ENCODE results near the gene DDX10. TPM values are rescaled to one million over a fixed set of nuclear protein-coding genes. Genes with fewer than 3 reads are reported as not detected.

The DDX10 gene
- total RNA-seq, 1 donor from 2014 or later = 34.7 TPM

DNA sequence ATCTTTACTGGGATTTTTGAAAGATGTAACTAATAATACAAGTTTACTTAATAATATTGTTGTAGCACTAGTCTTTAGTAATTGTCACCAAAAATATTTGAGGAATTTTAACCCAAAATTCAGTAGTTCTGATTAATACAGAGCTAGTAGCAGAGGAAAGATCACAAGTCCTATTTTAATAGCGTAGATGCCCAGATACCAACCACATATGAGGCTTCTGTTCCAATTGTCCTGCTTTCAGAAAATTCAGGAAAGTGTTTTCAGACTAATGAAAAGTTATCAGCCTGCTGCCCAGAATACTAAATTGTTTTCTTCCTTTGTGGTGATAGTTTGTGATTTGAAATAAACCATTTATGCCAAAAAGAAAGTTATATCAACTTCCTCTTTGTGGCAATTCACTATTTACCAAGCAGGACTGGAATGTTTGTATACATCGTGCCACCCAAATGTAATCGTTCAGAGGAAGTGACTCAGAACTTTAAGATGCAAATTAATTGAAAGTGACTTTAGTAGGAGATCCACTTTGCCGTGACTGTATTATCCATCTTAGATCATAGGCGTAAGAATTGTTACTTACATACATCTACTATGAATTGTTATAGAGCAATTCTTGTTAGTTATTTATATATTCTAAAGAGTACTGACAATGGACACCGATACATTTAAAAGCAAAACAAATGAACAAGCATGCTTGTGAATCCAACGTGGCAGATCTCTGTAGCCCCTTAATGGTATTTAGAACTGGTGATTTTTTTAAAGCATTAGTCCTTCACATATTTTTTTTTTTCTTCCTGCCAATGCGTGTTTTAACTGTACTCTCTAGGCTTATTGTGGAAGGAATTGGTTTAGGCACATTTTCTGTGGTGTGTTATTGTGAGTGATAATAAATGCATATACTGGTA lies 231.0 kb downstream of the DDX10 start:
- TF ChIP-seq, protein P1, sequence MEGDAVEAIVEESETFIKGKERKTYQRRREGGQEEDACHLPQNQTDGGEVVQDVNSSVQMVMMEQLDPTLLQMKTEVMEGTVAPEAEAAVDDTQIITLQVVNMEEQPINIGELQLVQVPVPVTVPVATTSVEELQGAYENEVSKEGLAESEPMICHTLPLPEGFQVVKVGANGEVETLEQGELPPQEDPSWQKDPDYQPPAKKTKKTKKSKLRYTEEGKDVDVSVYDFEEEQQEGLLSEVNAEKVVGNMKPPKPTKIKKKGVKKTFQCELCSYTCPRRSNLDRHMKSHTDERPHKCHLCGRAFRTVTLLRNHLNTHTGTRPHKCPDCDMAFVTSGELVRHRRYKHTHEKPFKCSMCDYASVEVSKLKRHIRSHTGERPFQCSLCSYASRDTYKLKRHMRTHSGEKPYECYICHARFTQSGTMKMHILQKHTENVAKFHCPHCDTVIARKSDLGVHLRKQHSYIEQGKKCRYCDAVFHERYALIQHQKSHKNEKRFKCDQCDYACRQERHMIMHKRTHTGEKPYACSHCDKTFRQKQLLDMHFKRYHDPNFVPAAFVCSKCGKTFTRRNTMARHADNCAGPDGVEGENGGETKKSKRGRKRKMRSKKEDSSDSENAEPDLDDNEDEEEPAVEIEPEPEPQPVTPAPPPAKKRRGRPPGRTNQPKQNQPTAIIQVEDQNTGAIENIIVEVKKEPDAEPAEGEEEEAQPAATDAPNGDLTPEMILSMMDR (conservative IDR thresholded peaks at IDR 0.05) = no peak
- Mint-ChIP-seq H3K4me1 (ENCODE audit: unreplicated experiment) (peaks cover 12% of the 10 kb centered on the region), H3K36me3 (peaks cover 6% of the 10 kb centered on the region), H3K9me3 (peaks cover 3% of the 10 kb centered on the region), H3K27me3 (no peaks in the 10 kb centered on the region), H3K27ac (no peak overlapping the region), H3K4me3 (no peak overlapping the region)
- no peak for DNase-seq (ENCODE audit: extremely low spot score, unreplicated experiment)

DNA sequence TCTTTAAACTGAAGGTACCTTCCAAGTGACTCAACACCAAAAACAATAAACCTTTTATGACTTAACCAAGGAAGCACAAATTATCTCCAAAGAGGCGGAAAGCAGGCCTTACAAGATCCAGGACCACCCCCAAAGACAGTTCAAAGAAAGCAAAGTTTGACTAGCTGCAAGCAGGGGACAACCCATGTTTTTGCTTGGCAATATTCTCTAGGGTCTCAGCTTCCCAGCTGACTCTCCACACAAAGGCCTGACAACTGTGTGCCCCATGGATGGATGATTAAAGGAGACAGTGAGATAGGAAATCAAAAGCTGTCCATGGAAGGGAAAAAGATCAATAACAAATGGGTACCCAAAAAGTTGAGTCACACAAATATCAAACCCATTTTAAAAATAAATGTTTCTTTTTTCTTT lies 232.2 kb downstream of the DDX10 start:
- no peak for DNase-seq (ENCODE audit: extremely low spot score, unreplicated experiment)
- H3K27ac Mint-ChIP-seq = no peak overlapping the region
- H3K36me3 Mint-ChIP-seq = peaks cover 9% of the 10 kb centered on the region
- H3K4me1 Mint-ChIP-seq (ENCODE audit: unreplicated experiment) = peaks cover 10% of the 10 kb centered on the region
- H3K9me3 Mint-ChIP-seq = peaks cover 3% of the 10 kb centered on the region
- H3K27me3 Mint-ChIP-seq = no peaks in the 10 kb centered on the region
- TF ChIP-seq, protein P1 (conservative IDR thresholded peaks at IDR 0.05) = no peak
- no peak overlapping the region for H3K4me3 Mint-ChIP-seq

DNA sequence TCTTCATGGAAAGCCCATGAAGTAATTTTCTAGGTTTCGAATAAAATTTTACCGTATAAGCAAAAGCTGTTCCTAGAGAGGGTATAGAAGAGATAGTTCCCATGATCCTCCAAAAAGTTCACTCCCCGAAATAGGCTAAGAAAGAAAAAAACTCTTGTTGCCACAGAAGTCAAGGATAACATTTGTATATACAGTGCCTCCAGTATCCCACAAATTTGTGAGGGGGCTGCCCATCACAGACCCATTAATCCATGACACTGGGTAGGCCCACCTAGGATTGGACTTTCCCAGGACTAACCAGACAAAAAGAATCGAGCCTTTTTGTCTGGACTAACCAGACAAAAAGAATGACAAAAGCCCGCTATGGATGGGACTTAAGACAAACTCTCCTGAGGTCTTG lies 233.0 kb downstream of the DDX10 start:
- Mint-ChIP-seq H3K4me3 (no peak overlapping the region), H3K27ac (no peak overlapping the region), H3K27me3 (no peaks in the 10 kb centered on the region), H3K4me1 (ENCODE audit: unreplicated experiment) (peaks cover 10% of the 10 kb centered on the region), H3K36me3 (peaks cover 9% of the 10 kb centered on the region), H3K9me3 (peaks cover 3% of the 10 kb centered on the region)
- TF ChIP-seq, protein P1 (conservative IDR thresholded peaks at IDR 0.05) = no peak
- DNase-seq (ENCODE audit: extremely low spot score, unreplicated experiment) = no peak

DNA sequence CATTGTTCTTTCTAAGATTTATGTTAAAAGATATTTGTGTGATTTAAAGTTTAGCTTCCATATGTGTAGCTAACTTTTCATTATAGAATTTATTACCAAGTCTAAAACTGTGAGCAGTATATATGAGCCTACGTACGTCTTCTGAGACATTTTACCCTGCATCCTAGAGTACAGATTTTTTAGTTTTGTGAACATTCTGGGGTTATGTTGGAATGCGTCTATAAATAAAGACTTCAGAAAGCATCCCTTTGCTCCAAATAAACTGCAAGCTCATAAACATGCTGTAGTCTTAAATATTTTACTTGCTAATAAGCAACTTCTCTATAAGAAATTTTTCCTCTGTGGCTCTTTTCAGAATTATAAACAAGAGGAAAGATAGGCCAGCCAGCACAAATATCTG lies 236.5 kb downstream of the DDX10 start:
- no peak overlapping the region for H3K27ac Mint-ChIP-seq
- no peak for DNase-seq (ENCODE audit: extremely low spot score, unreplicated experiment)
- H3K4me3 Mint-ChIP-seq = no peak overlapping the region
- peaks cover 3% of the 10 kb centered on the region for H3K9me3 Mint-ChIP-seq
- no peaks in the 10 kb centered on the region for H3K27me3 Mint-ChIP-seq
- TF ChIP-seq, protein P1 (conservative IDR thresholded peaks at IDR 0.05) = no peak
- H3K36me3 Mint-ChIP-seq = peaks cover 9% of the 10 kb centered on the region
- peaks cover 12% of the 10 kb centered on the region for H3K4me1 Mint-ChIP-seq (ENCODE audit: unreplicated experiment)

DNA sequence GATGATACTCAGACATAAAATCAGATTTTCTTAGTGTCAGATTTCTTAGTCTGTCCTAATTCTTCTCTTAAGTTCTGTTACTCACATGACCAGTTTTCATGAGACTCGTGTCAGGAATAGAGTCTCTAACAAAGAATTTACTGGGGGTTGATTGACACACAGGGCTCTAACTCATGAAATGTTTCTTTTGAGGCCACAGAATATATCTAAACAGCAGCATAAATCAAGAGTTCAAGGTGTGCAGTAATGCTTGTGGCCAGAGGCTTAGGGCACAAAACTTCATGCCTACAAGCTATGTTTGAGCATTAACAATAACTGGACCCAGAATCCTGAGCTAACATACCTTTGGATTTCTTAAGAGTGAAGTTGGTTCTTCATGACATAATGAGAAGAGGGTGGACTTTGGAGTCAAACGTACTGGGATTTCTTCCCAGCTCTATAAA lies 237.2 kb downstream of the DDX10 start:
- Mint-ChIP-seq H3K4me3 (no peak overlapping the region), H3K27ac (no peak overlapping the region), H3K4me1 (ENCODE audit: unreplicated experiment) (peaks cover 13% of the 10 kb centered on the region), H3K27me3 (no peaks in the 10 kb centered on the region), H3K36me3 (peaks cover 9% of the 10 kb centered on the region), H3K9me3 (peaks cover 3% of the 10 kb centered on the region)
- DNase-seq (ENCODE audit: extremely low spot score, unreplicated experiment) = no peak
- TF ChIP-seq, protein P1 (conservative IDR thresholded peaks at IDR 0.05) = no peak

All from type B pancreatic cell (in vitro differentiated cells).